Heart right ventricle (tissue), 16 donors: ENCODE measurements around the gene NTRK1. TPM values are rescaled to one million over a fixed set of nuclear protein-coding genes. Genes with fewer than 3 reads are reported as not detected.

ENCODE experiments used
- ATAC-seq, 8 donors: fragments of 200-7000 bp; cut with Tn5 transposase; one replicate each; pipeline ENCODE4 v1.9.1; 2020; ENCODE audit warnings: mild to moderate bottlenecking in 8 of 8, moderate library complexity in 8 of 8, moderate number of reproducible peaks in 1 of 8
- DNase-seq, 2 donors: peaks; one replicate each; pipeline ENCODE4 v3.0.0-alpha.2; 2020
- H3K27ac ChIP-seq, 10 donors: fragments of 200-600 bp; sonication (generic) in 2 of 10; one replicate each; pipeline versions ENCODE4 v1.5.0 to v1.8.0; 2020 to 2022; ENCODE audit warnings: mild to moderate bottlenecking in 3 of 10
- H3K27me3 ChIP-seq, 7 donors: fragments of 200-600 bp; one replicate each; pipeline ENCODE4 v1.8.0; 2021 to 2022; ENCODE audit warnings: mild to moderate bottlenecking in 2 of 7
- H3K36me3 ChIP-seq, 9 donors: fragments of 200-600 bp; sonication (generic) in 1 of 9; one replicate each; pipeline versions ENCODE4 v1.5.0 to v1.8.0; 2020 to 2022; ENCODE audit warnings: mild to moderate bottlenecking in 2 of 9
- H3K4me1 ChIP-seq, 9 donors: fragments of 200-600 bp; sonication (generic) in 1 of 9; one replicate each; pipeline versions ENCODE4 v1.5.0 to v1.8.0; 2020 to 2022; ENCODE audit warnings: mild to moderate bottlenecking in 4 of 9
- H3K4me3 ChIP-seq, 10 donors: fragments of 200-600 bp; sonication (generic) in 2 of 10; one replicate each; pipeline versions ENCODE4 v1.5.0 to v1.8.0; 2020 to 2022; ENCODE audit warnings: mild to moderate bottlenecking in 7 of 10, moderate library complexity in 2 of 10
- H3K9me3 ChIP-seq, 11 donors: fragments of 200-600 bp in 10 of 11; sonication (generic) in 2 of 11; one replicate each; pipeline versions ENCODE4 v1.5.0 to v1.8.0; 2013 to 2022; ENCODE audit warnings: mild to moderate bottlenecking in 2 of 11, control low read depth in 1 of 11, moderate library complexity in 1 of 11
- CTCF ChIP-seq, 9 donors: fragments of 200-600 bp; sonication (generic) in 2 of 9; IDR thresholded peaks; one replicate each; pipeline versions ENCODE4 v1.5.0 to v1.8.0; 2021 to 2022; ENCODE audit warnings: antibody characterized with exemption in 9 of 9, mild to moderate bottlenecking in 5 of 9, moderate library complexity in 1 of 9
- WGBS, 2 donors: extraction: QIAGEN DNeasy Blood & Tissue Kit; methylation state at CpG; one replicate each; pipeline ENCODE4 v1.1.7; 2013; ENCODE audit warnings: inconsistent platforms in 1 of 2; 5-methylcytosine and 5-hydroxymethylcytosine counted together
- intact Hi-C, 10 donors: fragments of 100-400 bp; cut with DNase I; formaldehyde crosslinking; loops; one replicate each; pipeline versions ENCODE4 v1.11.1 to v1.14.2; 2022
- polyA plus RNA-seq, 2 donors: library from polyadenylated mRNA; stranded (reverse); fragments of 200-250 nt; gene quantifications; one replicate each; pipeline ENCODE4 v1.2.3, GENCODE V29; 2013
- total RNA-seq, 10 donors: library from RNA; stranded (reverse); fragmentation: NEBNext Ultra II Directional in 3 of 10; extraction: Animal tissue kit (Norgen Biotek cat#: 25700) in 3 of 10; gene quantifications; one replicate each; pipeline versions ENCODE4 v1.2.1 to v1.2.4, GENCODE V29; 2021 to 2023
- donor health status: Arrhythmogenic right ventricular cardiomyopathy.
- donor health status: ischemic (EF 13 %, LVEDD 7.1; RV severe dilation, severe dysfunction).
- donor health status: healthy with polysubstance abuse.
- donor health status: DM: no; HTN: yes; CAD: no.
- donor health status: DM: no; HTN: no; CAD: no.
- donor health status: ischemic (EF 25% LVEDD 6.9; RV normal size, moderate dysfunction).
- donor health status: ischemic (EF 25% LVEDD 5.7; RV mildly dilated, moderate dysfunction).
- donor health status: healthy.
- donor health status: DM: yes; HTN: yes; CAD: no.
- donor health status: Ischemic cardiomyopathy.
- donor health status: ischemic (EF 35%, LVEDD 5.7; RV mildly dilated, moderate dysfunction).
- donor health status: nonischemic (EF 11% LVEDD 7.7; RV severe dilation, severe dysfunction).
- donor health status: DM: yes; HTN: yes; CAD: no.
- donor health status: PGD.
- donor health status: ischemic (EF 29% LVEDD 5.4; RV normal size, mild dysfunction).
- donor health status: nonischemic (EF 23%, LVEDD 6.1; RV moderate dilation, normal function).

NTRK1 gene
- total and polyA plus RNA-seq, 12 donors, result 0.15 to 3.7 (median 0.69) TPM

GRCh38 chr1:156852418-156852874, 8.2 kb upstream of the NTRK1 start:
- H3K36me3 ChIP-seq, result no peaks in the 10 kb centered on the region
- ATAC-seq (peak; percentile 80 to 96 (median 92)), DNase-seq (peak; percentile 81 to 84)
- no peaks in the 10 kb centered on the region for H3K9me3 ChIP-seq
- TF ChIP-seq CTCF (IDR thresholded peaks at IDR 0.05), result no peak
- WGBS, 2 donors, result 25 to 34% methylated on average over 9 of the region's 9 CpGs
- intact Hi-C loops, result loop anchor here in 2 of 10 donors (10.0 kb wide), 2 partner anchors 128 to 158 kb away; partner anchors contain the start of genes ISG20L2 (in 2 of the 2) and METTL25B (in 2 of the 2)
- peak overlapping the region in 9 of 10 donors; percentile 9 to 80 (median 68) for H3K27ac ChIP-seq
- H3K4me3 ChIP-seq, result no peak overlapping the region
- peaks cover 0 to 34% (median 27%) of the 10 kb centered on the region in 7 donors for H3K27me3 ChIP-seq
- peaks cover 0 to 25% (median 11%) of the 10 kb centered on the region in 9 donors for H3K4me1 ChIP-seq

- no peak for TF ChIP-seq CTCF (IDR thresholded peaks at IDR 0.05)
- WGBS, 2 donors, result 92 to 93% methylated on average over 19 of the region's 19 CpGs
- Histone ChIP-seq H3K9me3 (no peaks in the 10 kb centered on the region), H3K27me3 (peaks cover 0 to 34% (median 21%) of the 10 kb centered on the region in 7 donors), H3K27ac (no peak overlapping the region), H3K4me1 (peaks cover 0 to 28% (median 17%) of the 10 kb centered on the region in 9 donors), H3K4me3 (no peak overlapping the region), H3K36me3 (no peaks in the 10 kb centered on the region)
- intact Hi-C loops, result loop anchor here in 2 of 10 donors (10.0 kb wide), 2 partner anchors 129 to 159 kb away; partner anchors contain the start of genes ISG20L2 (in 2 of the 2) and METTL25B (in 2 of the 2)
- DNase-seq, result no peak
- ATAC-seq, result no peak
Measured at GRCh38 chr1:156853761-156854160, 6.9 kb upstream of the NTRK1 start.

GRCh38 chr1:156854634-156855033, 6.0 kb upstream of the NTRK1 start:
- intact Hi-C loops, result loop anchor here in 6 of 10 donors (5.0 to 10.0 kb wide), 5 partner anchors 37 to 160 kb away; partner anchors contain the start of genes ISG20L2 (in 2 of the 6), METTL25B (in 2 of the 6) and SH2D2A (in 1 of the 6)
- Histone ChIP-seq H3K4me1 (peaks cover 0 to 36% (median 25%) of the 10 kb centered on the region in 9 donors), H3K27ac (no peak overlapping the region), H3K36me3 (no peaks in the 10 kb centered on the region), H3K27me3 (peaks cover 0 to 34% (median 21%) of the 10 kb centered on the region in 7 donors), H3K9me3 (no peaks in the 10 kb centered on the region), H3K4me3 (no peak overlapping the region)
- no peak for TF ChIP-seq CTCF (IDR thresholded peaks at IDR 0.05)
- DNase-seq, result no peak
- 60 to 67% methylated on average over 3 of the region's 3 CpGs for WGBS, 2 donors
- no peak for ATAC-seq

GRCh38 chr1:156856282-156856785, 4.3 kb upstream of the NTRK1 start:
- Histone ChIP-seq H3K9me3 (no peaks in the 10 kb centered on the region), H3K27ac (no peak overlapping the region), H3K4me3 (no peak overlapping the region), H3K4me1 (peaks cover 3 to 52% (median 41%) of the 10 kb centered on the region in 9 donors), H3K36me3 (no peaks in the 10 kb centered on the region), H3K27me3 (peaks cover 8 to 48% (median 32%) of the 10 kb centered on the region in 7 donors)
- intact Hi-C loops, result loop anchor here in 6 of 10 donors (5.0 to 10.0 kb wide), 5 partner anchors 39 to 162 kb away; partner anchors contain the start of genes ISG20L2 (in 2 of the 6), METTL25B (in 2 of the 6) and SH2D2A (in 1 of the 6)
- ATAC-seq (no peak), DNase-seq (no peak)
- 80 to 91% methylated on average over 3 of the region's 3 CpGs for WGBS, 2 donors
- TF ChIP-seq CTCF (IDR thresholded peaks at IDR 0.05), result no peak
